ENCODE results near the gene MBNL2.

- no peak for TF ChIP-seq NFYA (IDR thresholded peaks at IDR 0.05; ENCODE audit: borderline replicate concordance, low read depth, low read length)
- no peak for TF ChIP-seq CTCF (IDR thresholded peaks at IDR 0.05 in 2 of 3, conservative IDR thresholded peaks at IDR 0.05 in 1 of 3; ENCODE audit: control insufficient read depth in 2 of 3, extremely low read depth in 1 of 3, insufficient read depth in 1 of 3, low read depth in 3 of 3, low read length in 3 of 3)
- no peak for TF ChIP-seq NR2F1 (conservative IDR thresholded peaks at IDR 0.05)
Measured at GRCh38 chr13:97258801-97259200, 36.7 kb downstream of the MBNL2 start.

Measured in GM12878 (cell line).